HepG2 (cell line): ENCODE results near the gene SMOC1. TPM values are rescaled to one million over a fixed set of nuclear protein-coding genes. Genes with fewer than 3 reads are reported as not detected.
A peak's percentile ranks its signal among the peaks of the same experiment; 100 is the strongest.

Experiments used
- ARHGAP35 ChIP-seq: sonication (generic); formaldehyde crosslinking; IDR thresholded peaks from 2 replicates; pipeline ENCODE4 v1.9.0; 2022; ENCODE audit warnings: mild to moderate bottlenecking, inconsistent platforms, moderate library complexity, missing genetic modification reagents, borderline replicate concordance
- ATF7 ChIP-seq, 2 experiments: fragments of 450-650 bp in 1 of 2; sonication (generic) in 1 of 2; formaldehyde crosslinking in 1 of 2; IDR thresholded peaks; 2 replicates each; pipeline versions ENCODE4 v1.4.0 to v1.6.1; 2016 to 2020; ENCODE audit warnings: antibody characterized with exemption in 1 of 2, mild to moderate bottlenecking in 1 of 2, missing genetic modification reagents in 1 of 2
- CREB1 ChIP-seq, 2 experiments: fragments of 450-650 bp in 1 of 2; IDR thresholded peaks; 2 replicates each; pipeline ENCODE4 v1.6.1; 2016 to 2017; ENCODE audit warnings: control low read depth in 1 of 2, mild to moderate bottlenecking in 1 of 2, missing compliant biosample characterization in 1 of 2, missing genetic modification characterization in 1 of 2
- GABPB1 ChIP-seq: IDR thresholded peaks from 2 replicates; pipeline ENCODE4 v1.6.1; 2016; ENCODE audit warnings: mild to moderate bottlenecking, missing genetic modification reagents, moderate library complexity, missing compliant biosample characterization
- HHEX ChIP-seq: IDR thresholded peaks from 2 replicates; pipeline ENCODE4 v1.6.1; 2016; ENCODE audit warnings: control low read depth
- HMG20A ChIP-seq: IDR thresholded peaks from 2 replicates; pipeline ENCODE4 v1.6.1; 2016; ENCODE audit warnings: borderline replicate concordance
- HMG20B ChIP-seq: conservative IDR thresholded peaks from 2 replicates; pipeline ENCODE4 v1.6.1; 2016; ENCODE audit warnings: missing genetic modification reagents, missing compliant biosample characterization
- MED8 ChIP-seq: sonication (generic); formaldehyde crosslinking; IDR thresholded peaks from 2 replicates; pipeline ENCODE4 v1.8.1; 2023; ENCODE audit warnings: mild to moderate bottlenecking, missing genetic modification reagents; ENCODE audit not compliant: insufficient replicate concordance
- PCBP1 ChIP-seq: fragments of 200-400 bp; formaldehyde crosslinking; IDR thresholded peaks from 2 replicates; pipeline ENCODE4 v1.6.1; 2017; ENCODE audit warnings: mild to moderate bottlenecking, low read depth, low read length, borderline replicate concordance
- RORA ChIP-seq: sonication (generic); formaldehyde crosslinking; IDR thresholded peaks from 2 replicates; pipeline ENCODE4 v1.5.0; 2020; ENCODE audit warnings: mild to moderate bottlenecking, missing genetic modification reagents, moderate library complexity
- SALL1 ChIP-seq: sonication (generic); formaldehyde crosslinking; IDR thresholded peaks from 2 replicates; pipeline ENCODE4 v1.8.0; 2022; ENCODE audit warnings: mild to moderate bottlenecking, missing genetic modification reagents
- ZFP36L2 ChIP-seq: sonication (generic); formaldehyde crosslinking; IDR thresholded peaks from 2 replicates; pipeline ENCODE4 v1.4.0; 2020; ENCODE audit warnings: missing genetic modification reagents
- ZFP90 ChIP-seq: sonication (generic); formaldehyde crosslinking; IDR thresholded peaks from 2 replicates; pipeline ENCODE4 v1.8.0; 2022; ENCODE audit warnings: missing genetic modification reagents, mild to moderate bottlenecking, inconsistent platforms, borderline replicate concordance
- ZNF33A ChIP-seq: sonication (generic); formaldehyde crosslinking; IDR thresholded peaks from 2 replicates; pipeline ENCODE4 v1.5.1; 2020; ENCODE audit warnings: missing genetic modification reagents, mild to moderate bottlenecking, moderate library complexity, borderline replicate concordance
- polyA plus RNA-seq, 8 experiments: library from polyadenylated mRNA; depleted of rRNA in 3 of 8; stranded (reverse) in 7 of 8; unstranded in 1 of 8; fragments of >200 nt; fragmentation: Illumina TruSeq in 4 of 8; extraction: Trizol in 4 of 8; gene quantifications; 2 replicates each; pipeline versions ENCODE4 v1.2.1 to v1.2.3, GENCODE V29; 2011 to 2016; ENCODE audit warnings: low read depth in 4 of 8, missing spikeins in 1 of 8, mixed read lengths in 1 of 8; ENCODE audit not compliant: insufficient read depth in 1 of 8
- total RNA-seq, 5 experiments: library from RNA; depleted of rRNA; stranded (reverse); fragments of >200 nt; fragmentation: Illumina TruSeq; extraction: Trizol; gene quantifications; 2 replicates each; pipeline ENCODE4 v1.2.3, GENCODE V29; 2016; ENCODE audit warnings: low read depth in 1 of 5
- TF ChIP-seq, protein P1 (sequence below): sonication (generic); formaldehyde crosslinking; IDR thresholded peaks from 2 replicates; pipeline ENCODE4 v1.4.0; 2020; ENCODE audit warnings: missing genetic modification reagents
- TF ChIP-seq, protein P2 (sequence below): sonication (generic); formaldehyde crosslinking; IDR thresholded peaks from 2 replicates; pipeline ENCODE4 v1.4.0; 2020; ENCODE audit warnings: mild to moderate bottlenecking, missing genetic modification reagents
- TF ChIP-seq, protein P3 (sequence below): sonication (generic); formaldehyde crosslinking; IDR thresholded peaks from 2 replicates; pipeline ENCODE4 v1.5.0; 2020; ENCODE audit warnings: mild to moderate bottlenecking, missing genetic modification reagents
- TF ChIP-seq, protein P4 (sequence below): sonication (generic); IDR thresholded peaks from 2 replicates; pipeline ENCODE4 v1.6.1; 2016; ENCODE audit warnings: low read depth, borderline replicate concordance
- TF ChIP-seq, protein P5 (sequence below): sonication (generic); formaldehyde crosslinking; IDR thresholded peaks from 2 replicates; pipeline ENCODE4 v1.5.1; 2020; ENCODE audit warnings: missing genetic modification reagents, mild to moderate bottlenecking, borderline replicate concordance
- TF ChIP-seq, protein P6 (sequence below): sonication (generic); formaldehyde crosslinking; IDR thresholded peaks from 2 replicates; pipeline ENCODE4 v1.5.1; 2020; ENCODE audit warnings: missing genetic modification reagents, mild to moderate bottlenecking, borderline replicate concordance

Gene SMOC1
- total and polyA plus RNA-seq, 2 of the 13 experiments (the other 11 are each of a cell fraction or from before 2014, with no cell fraction given), result 17.8 to 35.6 TPM

DNA sequence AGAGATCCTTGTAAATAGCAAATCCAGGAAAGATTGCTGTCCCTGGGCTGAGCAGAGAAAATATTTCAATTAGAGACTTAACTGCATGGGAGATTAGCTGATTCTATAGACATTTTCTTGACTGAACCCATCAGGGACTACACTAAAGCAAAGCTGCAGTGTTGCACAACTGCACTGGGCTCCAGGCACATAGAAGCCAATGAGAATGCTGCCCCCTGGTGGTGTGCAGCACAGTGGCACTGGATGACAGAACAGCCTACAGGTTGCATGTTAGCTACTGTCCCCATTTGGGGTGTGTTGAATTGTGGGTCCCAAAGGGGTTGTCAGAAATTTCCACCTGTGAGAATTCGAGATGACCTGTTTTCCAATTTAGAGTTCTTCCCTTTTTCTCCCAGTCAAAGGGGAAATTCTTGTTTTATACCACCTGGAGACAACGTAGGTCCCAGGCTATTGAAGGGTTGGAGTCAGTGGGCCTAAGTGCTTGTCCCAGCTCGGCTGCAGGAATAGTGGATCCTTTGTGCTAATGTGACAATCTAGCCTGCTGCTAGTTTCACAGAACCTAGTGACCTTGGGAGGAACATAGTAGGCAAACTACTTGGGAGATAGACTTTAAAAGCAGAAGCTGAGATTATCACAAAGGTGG, 194.8 kb downstream of the SMOC1 start (continued):
- TF ChIP-seq HMG20A (CRISPR knock-in tag), result 0 out of 2 replicates have a peak, but pooled peaks have one; percentile 20
- TF ChIP-seq HMG20B, result no peak
- no peak for TF ChIP-seq ARHGAP35 (CRISPR knock-in tag)
- TF ChIP-seq, protein P1, sequence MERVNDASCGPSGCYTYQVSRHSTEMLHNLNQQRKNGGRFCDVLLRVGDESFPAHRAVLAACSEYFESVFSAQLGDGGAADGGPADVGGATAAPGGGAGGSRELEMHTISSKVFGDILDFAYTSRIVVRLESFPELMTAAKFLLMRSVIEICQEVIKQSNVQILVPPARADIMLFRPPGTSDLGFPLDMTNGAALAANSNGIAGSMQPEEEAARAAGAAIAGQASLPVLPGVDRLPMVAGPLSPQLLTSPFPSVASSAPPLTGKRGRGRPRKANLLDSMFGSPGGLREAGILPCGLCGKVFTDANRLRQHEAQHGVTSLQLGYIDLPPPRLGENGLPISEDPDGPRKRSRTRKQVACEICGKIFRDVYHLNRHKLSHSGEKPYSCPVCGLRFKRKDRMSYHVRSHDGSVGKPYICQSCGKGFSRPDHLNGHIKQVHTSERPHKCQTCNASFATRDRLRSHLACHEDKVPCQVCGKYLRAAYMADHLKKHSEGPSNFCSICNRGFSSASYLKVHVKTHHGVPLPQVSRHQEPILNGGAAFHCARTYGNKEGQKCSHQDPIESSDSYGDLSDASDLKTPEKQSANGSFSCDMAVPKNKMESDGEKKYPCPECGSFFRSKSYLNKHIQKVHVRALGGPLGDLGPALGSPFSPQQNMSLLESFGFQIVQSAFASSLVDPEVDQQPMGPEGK (CRISPR knock-in tag), result peak; percentile 25; the same call in 1 of the 2 replicates
- no peak for TF ChIP-seq ZNF33A
- TF ChIP-seq, protein P2, sequence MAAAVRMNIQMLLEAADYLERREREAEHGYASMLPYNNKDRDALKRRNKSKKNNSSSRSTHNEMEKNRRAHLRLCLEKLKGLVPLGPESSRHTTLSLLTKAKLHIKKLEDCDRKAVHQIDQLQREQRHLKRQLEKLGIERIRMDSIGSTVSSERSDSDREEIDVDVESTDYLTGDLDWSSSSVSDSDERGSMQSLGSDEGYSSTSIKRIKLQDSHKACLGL (CRISPR knock-in tag), result no peak
- TF ChIP-seq ZFP90 (CRISPR knock-in tag), result no peak
- TF ChIP-seq HHEX (CRISPR knock-in tag), result 0 out of 2 replicates have a peak, but pooled peaks have one; percentile 24
- TF ChIP-seq, protein P3, sequence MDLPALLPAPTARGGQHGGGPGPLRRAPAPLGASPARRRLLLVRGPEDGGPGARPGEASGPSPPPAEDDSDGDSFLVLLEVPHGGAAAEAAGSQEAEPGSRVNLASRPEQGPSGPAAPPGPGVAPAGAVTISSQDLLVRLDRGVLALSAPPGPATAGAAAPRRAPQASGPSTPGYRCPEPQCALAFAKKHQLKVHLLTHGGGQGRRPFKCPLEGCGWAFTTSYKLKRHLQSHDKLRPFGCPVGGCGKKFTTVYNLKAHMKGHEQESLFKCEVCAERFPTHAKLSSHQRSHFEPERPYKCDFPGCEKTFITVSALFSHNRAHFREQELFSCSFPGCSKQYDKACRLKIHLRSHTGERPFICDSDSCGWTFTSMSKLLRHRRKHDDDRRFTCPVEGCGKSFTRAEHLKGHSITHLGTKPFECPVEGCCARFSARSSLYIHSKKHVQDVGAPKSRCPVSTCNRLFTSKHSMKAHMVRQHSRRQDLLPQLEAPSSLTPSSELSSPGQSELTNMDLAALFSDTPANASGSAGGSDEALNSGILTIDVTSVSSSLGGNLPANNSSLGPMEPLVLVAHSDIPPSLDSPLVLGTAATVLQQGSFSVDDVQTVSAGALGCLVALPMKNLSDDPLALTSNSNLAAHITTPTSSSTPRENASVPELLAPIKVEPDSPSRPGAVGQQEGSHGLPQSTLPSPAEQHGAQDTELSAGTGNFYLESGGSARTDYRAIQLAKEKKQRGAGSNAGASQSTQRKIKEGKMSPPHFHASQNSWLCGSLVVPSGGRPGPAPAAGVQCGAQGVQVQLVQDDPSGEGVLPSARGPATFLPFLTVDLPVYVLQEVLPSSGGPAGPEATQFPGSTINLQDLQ (CRISPR knock-in tag), result no peak
- TF ChIP-seq ATF7 (IDR thresholded peaks at IDR 0.05), result no peak
- no peak for TF ChIP-seq ATF7 (CRISPR knock-in tag; IDR thresholded peaks at IDR 0.05)
- TF ChIP-seq, protein P4, sequence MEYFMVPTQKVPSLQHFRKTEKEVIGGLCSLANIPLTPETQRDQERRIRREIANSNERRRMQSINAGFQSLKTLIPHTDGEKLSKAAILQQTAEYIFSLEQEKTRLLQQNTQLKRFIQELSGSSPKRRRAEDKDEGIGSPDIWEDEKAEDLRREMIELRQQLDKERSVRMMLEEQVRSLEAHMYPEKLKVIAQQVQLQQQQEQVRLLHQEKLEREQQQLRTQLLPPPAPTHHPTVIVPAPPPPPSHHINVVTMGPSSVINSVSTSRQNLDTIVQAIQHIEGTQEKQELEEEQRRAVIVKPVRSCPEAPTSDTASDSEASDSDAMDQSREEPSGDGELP, result no peak
- no peak for TF ChIP-seq CREB1 (IDR thresholded peaks at IDR 0.05)
- TF ChIP-seq CREB1 (CRISPR knock-in tag; IDR thresholded peaks at IDR 0.05), result no peak
- TF ChIP-seq MED8, result no peak
- peak; percentile 23; the same call in 1 of the 2 replicates for TF ChIP-seq GABPB1 (CRISPR knock-in tag)
- TF ChIP-seq, protein P5, sequence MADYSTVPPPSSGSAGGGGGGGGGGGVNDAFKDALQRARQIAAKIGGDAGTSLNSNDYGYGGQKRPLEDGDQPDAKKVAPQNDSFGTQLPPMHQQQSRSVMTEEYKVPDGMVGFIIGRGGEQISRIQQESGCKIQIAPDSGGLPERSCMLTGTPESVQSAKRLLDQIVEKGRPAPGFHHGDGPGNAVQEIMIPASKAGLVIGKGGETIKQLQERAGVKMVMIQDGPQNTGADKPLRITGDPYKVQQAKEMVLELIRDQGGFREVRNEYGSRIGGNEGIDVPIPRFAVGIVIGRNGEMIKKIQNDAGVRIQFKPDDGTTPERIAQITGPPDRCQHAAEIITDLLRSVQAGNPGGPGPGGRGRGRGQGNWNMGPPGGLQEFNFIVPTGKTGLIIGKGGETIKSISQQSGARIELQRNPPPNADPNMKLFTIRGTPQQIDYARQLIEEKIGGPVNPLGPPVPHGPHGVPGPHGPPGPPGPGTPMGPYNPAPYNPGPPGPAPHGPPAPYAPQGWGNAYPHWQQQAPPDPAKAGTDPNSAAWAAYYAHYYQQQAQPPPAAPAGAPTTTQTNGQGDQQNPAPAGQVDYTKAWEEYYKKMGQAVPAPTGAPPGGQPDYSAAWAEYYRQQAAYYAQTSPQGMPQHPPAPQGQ (CRISPR knock-in tag), result no peak
- TF ChIP-seq, protein P6, sequence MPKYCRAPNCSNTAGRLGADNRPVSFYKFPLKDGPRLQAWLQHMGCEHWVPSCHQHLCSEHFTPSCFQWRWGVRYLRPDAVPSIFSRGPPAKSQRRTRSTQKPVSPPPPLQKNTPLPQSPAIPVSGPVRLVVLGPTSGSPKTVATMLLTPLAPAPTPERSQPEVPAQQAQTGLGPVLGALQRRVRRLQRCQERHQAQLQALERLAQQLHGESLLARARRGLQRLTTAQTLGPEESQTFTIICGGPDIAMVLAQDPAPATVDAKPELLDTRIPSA (CRISPR knock-in tag), result no peak
- TF ChIP-seq SALL1 (CRISPR knock-in tag), result peak; percentile 75
- no peak for TF ChIP-seq RORA (CRISPR knock-in tag)
- TF ChIP-seq ZFP36L2 (CRISPR knock-in tag), result no peak
- TF ChIP-seq PCBP1, result no peak
